ENCODE data around the gene GNB2.
A peak's percentile ranks its signal among the peaks of the same experiment; 100 is the strongest.

GNB2 gene

GRCh38 chr7:100673302-100673941 is at the start of gene GNB2:
TSS of gene GNB2 (plus strand) at chr7:100673740. CDS start at chr7:100676266, 2,526 bp downstream.
- DNase-seq (ENCODE audit: low spot score): peak; percentile 97

- no peak for DNase-seq (ENCODE audit: low spot score)
Measured at GRCh38 chr7:100623951-100624824, 49.4 kb upstream of the GNB2 start.

GRCh38 chr7:100626055-100626454 is 47.5 kb upstream of the GNB2 start:
- no peak for DNase-seq (ENCODE audit: low spot score)

GRCh38 chr7:100626530-100627237 is 46.9 kb upstream of the GNB2 start:
- peak; percentile 97 for DNase-seq (ENCODE audit: low spot score)

- DNase-seq (ENCODE audit: low spot score): peak; percentile 35
Measured at GRCh38 chr7:100627238-100627549, 46.3 kb upstream of the GNB2 start.

GRCh38 chr7:100629117-100629716 is 44.3 kb upstream of the GNB2 start:
- peak; percentile 63 for DNase-seq (ENCODE audit: low spot score)

- no peak for DNase-seq (ENCODE audit: low spot score)
Measured at GRCh38 chr7:100630066-100630465, 43.5 kb upstream of the GNB2 start.

- DNase-seq (ENCODE audit: low spot score): peak; percentile 68
Measured at GRCh38 chr7:100632951-100633717, 40.4 kb upstream of the GNB2 start.

- no peak for DNase-seq (ENCODE audit: low spot score)
Measured at GRCh38 chr7:100639995-100640516, 33.5 kb upstream of the GNB2 start.

- DNase-seq (ENCODE audit: low spot score): no peak
Measured at GRCh38 chr7:100640517-100641440, 32.8 kb upstream of the GNB2 start.

- no peak for DNase-seq (ENCODE audit: low spot score)
Measured at GRCh38 chr7:100641463-100641859, 32.1 kb upstream of the GNB2 start, which contains the start of gene TFR2. TSS of gene TFR2 (minus strand) at chr7:100641552. CDS start at chr7:100641509, 43 bp downstream.

- no peak for DNase-seq (ENCODE audit: low spot score)
Measured at GRCh38 chr7:100641860-100642533, 31.5 kb upstream of the GNB2 start.

GRCh38 chr7:100642534-100642907 is 31.0 kb upstream of the GNB2 start:
- no peak for DNase-seq (ENCODE audit: low spot score)

GRCh38 chr7:100649826-100650565 is 23.5 kb upstream of the GNB2 start:
- no peak for DNase-seq (ENCODE audit: low spot score)

GRCh38 chr7:100654908-100655831 is 18.4 kb upstream of the GNB2 start:
- peak; percentile 43 for DNase-seq (ENCODE audit: low spot score)

GRCh38 chr7:100655908-100656674 is 17.4 kb upstream of the GNB2 start, which contains the start of gene ACTL6B:
TSS of gene ACTL6B (minus strand) at chr7:100656448. CDS start at chr7:100656354, 94 bp downstream.
- peak; percentile 99 for DNase-seq (ENCODE audit: low spot score)
